NB4 (cell line): ENCODE measurements around the gene XRCC5.

Experiments used
- DNase-seq: peaks from one replicate; pipeline ENCODE4 v3.0.0; 2010; ENCODE audit warnings: low read depth
- H3K4me3 ChIP-seq: one replicate; pipeline ENCODE4 v1.5.1; 2011; ENCODE audit warnings: mild to moderate bottlenecking, low read depth, low read length, moderate library complexity
- CTCF ChIP-seq: IDR thresholded peaks from one replicate; pipeline ENCODE4 v1.5.1; 2012; ENCODE audit warnings: low read depth, low read length
- MYC ChIP-seq: IDR thresholded peaks from 2 replicates; pipeline ENCODE4 v1.6.1; 2011; ENCODE audit warnings: low read depth, low read length
- POLR2A ChIP-seq: IDR thresholded peaks from 2 replicates; pipeline ENCODE4 v1.6.1; 2011; ENCODE audit warnings: mild to moderate bottlenecking; ENCODE audit not compliant: insufficient read length; ENCODE audit errors: extremely low read depth
- TF ChIP-seq, protein P1 (sequence below): IDR thresholded peaks from 2 replicates; pipeline ENCODE4 v1.6.1; 2011; ENCODE audit warnings: low read depth, low read length

XRCC5 gene

DNA sequence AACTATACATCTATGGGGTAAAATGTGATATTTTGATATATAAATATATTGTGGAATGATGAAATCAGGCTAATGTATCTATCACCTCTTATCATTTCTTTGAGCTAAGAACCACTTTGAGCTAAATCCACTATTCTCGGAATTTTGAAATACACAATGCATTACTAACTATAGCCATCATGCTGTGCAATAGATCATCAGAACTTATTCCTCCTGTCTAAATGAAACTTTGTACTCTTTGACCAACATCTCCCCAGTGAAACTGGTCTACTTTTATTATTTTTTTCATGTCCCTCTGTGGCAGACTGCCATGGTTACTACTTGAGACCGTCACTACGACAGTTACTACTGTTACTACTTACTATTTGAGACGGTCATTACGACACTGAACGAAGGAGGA is 39.0 kb upstream of the XRCC5 start:
- DNase-seq = no peak
- H3K4me3 ChIP-seq = no peak overlapping the region
- TF ChIP-seq MYC = no peak
- TF ChIP-seq CTCF = no peak
- TF ChIP-seq, protein P1, sequence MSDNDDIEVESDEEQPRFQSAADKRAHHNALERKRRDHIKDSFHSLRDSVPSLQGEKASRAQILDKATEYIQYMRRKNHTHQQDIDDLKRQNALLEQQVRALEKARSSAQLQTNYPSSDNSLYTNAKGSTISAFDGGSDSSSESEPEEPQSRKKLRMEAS = no peak
- TF ChIP-seq POLR2A = no peak

- no peak for DNase-seq
- no peak overlapping the region for H3K4me3 ChIP-seq
- TF ChIP-seq MYC (no peak), CTCF (no peak), POLR2A (no peak)
- TF ChIP-seq, protein P1 = no peak
These were observed 37.9 kb upstream of the XRCC5 start for GRCh38 chr2:216071111-216071851.

GRCh38 chr2:216072473-216072872 is 36.7 kb upstream of the XRCC5 start:
- DNase-seq = no peak
- TF ChIP-seq CTCF (no peak), MYC (no peak), POLR2A (no peak)
- TF ChIP-seq, protein P1 = no peak

DNA sequence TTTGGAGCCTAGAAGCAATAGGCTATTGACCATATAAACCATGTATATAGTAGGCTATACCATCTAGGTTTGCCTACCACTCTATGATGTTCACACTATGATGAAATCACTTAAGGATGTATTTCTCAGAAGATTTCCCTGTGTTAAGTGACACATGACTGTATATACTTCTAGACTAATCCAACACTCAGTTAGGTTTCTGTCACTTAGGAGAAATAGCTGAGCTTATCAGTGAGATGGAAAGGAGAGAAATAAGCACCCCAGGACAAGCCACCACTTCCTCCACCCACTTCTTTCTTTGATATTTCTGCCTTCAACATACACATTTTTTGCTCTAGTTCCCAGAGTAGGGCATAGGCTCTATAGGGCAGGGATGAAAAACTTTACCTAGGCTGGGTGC is 35.4 kb upstream of the XRCC5 start:
- H3K4me3 ChIP-seq = no peak overlapping the region
- no peak for DNase-seq
- no peak for TF ChIP-seq POLR2A
- no peak for TF ChIP-seq CTCF
- TF ChIP-seq MYC = no peak
- TF ChIP-seq, protein P1 = no peak

More at GRCh38 chr2:216072473-216072872, 36.7 kb upstream of the XRCC5 start:
- H3K4me3 ChIP-seq = no peak overlapping the region

- DNase-seq = no peak
- H3K4me3 ChIP-seq = no peak overlapping the region
- TF ChIP-seq CTCF (no peak), POLR2A (no peak), MYC (no peak)
- TF ChIP-seq, protein P1 = no peak
These were observed 34.8 kb upstream of the XRCC5 start for GRCh38 chr2:216074380-216074779.

- DNase-seq = no peak
- TF ChIP-seq MYC = no peak
- TF ChIP-seq, protein P1 = no peak
- TF ChIP-seq POLR2A = no peak
- TF ChIP-seq CTCF = no peak
- H3K4me3 ChIP-seq = no peak overlapping the region
These were observed 34.4 kb upstream of the XRCC5 start for GRCh38 chr2:216074794-216075193.
